ENCODE measurements around the gene IL17REL.
A peak's percentile ranks its signal among the peaks of the same experiment; 100 is the strongest.

Gene IL17REL

DNA sequence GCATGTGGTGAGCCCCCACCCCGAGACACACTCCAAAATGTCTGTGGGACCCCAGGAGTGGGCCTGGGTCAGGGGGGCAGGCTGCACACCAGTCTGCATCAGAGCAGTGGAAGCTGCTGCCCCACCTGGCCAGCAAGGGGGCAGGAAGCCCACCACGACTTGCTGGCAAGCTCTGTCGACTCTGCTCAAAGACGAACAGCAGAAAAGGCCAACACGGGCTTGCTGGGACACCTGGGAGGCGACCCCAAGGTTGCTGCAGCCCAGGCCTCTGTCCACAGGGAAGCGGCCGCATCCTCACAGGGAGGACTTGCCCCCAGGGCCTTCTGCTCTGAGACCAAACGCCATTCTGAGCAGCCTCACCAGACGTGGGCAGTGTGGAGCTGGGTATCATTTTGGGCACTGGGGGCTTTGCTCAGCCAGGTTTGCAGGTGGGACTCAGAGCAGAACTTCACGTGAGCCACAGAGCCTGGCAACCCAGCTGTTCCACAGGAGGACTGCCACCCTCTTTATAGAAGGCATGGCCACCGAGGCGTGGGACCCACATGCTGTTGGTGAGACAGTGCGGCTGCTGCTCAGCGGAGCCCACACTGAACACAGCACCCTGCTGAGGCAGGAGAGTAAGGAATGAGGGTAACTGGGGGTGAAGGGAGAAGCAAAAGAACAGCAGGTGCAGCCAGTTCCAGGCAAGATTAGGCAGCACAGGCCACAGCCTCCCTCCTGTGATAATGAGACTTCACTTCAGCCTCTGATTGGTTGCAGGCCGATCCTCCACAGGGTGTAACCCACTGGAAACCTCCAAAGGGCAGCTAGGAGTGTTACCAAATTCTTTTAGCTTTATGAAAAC lies 11.0 kb downstream of the IL17REL start:
- in situ Hi-C loops (cut with HindIII; ENCODE audit: low pct_unique_long_range_greater_than_20kb, low sequenced_read_pairs): no loop called here
- no peak for TF ChIP-seq JUND (IDR thresholded peaks at IDR 0.05; ENCODE audit: low read depth)
- DNase-seq (ENCODE audit: low read depth in 1 of 2, low spot score in 1 of 2): no peak

GRCh38 chr22:50000587-50001387 lies 11.8 kb downstream of the IL17REL start:
- no peak for TF ChIP-seq JUND (IDR thresholded peaks at IDR 0.05; ENCODE audit: low read depth)
- no peak for DNase-seq (ENCODE audit: low read depth in 1 of 2, low spot score in 1 of 2)
- in situ Hi-C loops (cut with HindIII; ENCODE audit: low pct_unique_long_range_greater_than_20kb, low sequenced_read_pairs): no loop called here

DNA sequence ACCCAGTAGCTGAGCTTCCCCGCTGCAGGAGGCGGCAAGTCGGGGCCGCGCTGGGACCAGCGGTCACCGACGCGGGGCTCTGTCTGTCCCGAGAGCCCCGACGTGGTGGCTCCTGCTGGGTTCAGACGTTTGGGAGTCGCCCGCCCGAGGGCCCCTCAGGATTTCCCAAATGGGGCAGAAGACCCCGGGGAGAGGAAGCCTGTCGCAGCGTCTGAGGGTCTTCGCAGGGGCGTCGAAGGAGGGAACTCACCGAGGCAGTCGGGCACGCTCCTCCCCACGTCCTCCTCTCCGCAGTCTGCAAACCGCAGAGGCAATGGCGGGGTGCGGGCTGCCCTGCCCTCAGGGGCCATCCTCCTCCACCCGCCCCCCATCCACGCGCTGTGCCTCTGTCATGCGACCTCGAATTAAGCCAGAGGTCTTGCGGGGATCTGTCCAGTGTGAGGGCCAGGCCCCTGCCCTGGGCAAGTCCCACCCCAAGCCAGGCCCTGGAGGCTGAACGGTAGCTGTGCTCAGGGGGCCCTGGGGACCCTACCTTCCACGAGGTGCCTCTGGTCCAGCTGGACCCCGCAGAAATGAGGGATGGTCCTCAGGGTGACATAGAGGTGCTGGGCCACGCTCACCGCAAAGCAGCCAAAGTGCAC lies 12.5 kb downstream of the IL17REL start:
- no peak for TF ChIP-seq JUND (IDR thresholded peaks at IDR 0.05; ENCODE audit: low read depth)
- in situ Hi-C loops (cut with HindIII; ENCODE audit: low pct_unique_long_range_greater_than_20kb, low sequenced_read_pairs): no loop called here
- DNase-seq (ENCODE audit: low read depth in 1 of 2, low spot score in 1 of 2): no peak

DNA sequence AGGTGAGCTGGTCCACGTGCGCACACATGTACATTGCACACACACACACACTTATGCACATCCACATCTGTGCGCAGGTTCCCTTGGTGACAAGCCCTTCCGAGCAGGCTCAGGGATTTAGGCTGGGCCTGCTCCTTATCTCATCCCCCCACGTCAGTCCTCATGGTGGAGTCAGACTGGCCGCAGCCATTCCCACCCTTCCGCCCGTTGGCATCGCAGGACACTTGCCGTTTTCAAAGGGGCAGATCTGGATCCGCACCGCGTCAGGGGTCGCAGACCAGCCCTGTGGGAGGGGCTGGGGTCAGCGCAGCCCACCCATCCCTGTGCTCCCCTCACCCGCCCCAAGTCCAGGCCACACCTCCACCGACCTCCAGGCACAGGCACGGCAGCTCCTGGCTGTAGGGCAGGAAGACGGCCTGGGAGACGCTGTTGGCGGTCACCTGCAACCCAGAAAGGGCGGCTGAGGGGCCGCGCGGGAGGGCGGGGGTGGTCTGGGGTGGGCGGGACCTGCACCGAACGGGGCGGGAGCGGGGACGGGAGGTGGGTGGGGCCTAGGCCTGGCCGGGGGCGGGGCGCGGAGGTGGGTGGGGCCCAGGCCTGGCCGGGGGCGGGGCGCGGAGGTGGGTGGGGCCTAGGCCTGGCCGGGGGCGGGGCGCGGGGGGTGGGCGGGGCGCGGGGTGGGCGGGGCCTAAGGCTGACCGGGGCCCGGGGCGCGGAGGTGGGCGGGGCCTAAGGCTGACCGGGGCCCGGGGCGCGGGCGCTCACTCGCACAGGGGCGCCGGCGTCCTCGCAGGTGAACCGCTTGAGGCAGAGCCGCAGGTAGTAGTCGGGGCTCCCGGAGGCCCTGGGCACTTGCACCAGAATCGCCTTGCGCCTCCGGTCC lies 13.3 kb downstream of the IL17REL start:
- no peak for DNase-seq (ENCODE audit: low read depth in 1 of 2, low spot score in 1 of 2)
- in situ Hi-C loops (cut with HindIII; ENCODE audit: low pct_unique_long_range_greater_than_20kb, low sequenced_read_pairs): no loop called here
- TF ChIP-seq JUND (IDR thresholded peaks at IDR 0.05; ENCODE audit: low read depth): no peak

DNA sequence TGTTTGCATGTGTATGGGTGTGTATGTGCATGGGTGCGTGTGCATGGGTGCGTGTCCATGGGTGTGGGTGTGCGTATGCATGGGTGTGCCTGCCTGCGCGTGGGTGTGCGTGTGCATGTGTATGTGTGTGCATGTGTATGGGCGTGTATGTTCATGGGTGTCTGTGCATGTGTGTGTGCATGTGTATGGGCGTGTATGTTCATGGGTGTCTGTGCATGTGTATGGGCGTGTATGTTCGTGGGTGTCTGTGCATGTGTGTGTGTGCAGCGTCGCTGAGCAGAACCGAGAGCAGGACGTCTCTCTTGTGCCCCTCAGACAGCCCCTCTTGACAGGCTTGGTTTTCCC lies 13.9 kb downstream of the IL17REL start:
- no peak for DNase-seq (ENCODE audit: low read depth in 1 of 2, low spot score in 1 of 2)
- in situ Hi-C loops (cut with HindIII; ENCODE audit: low pct_unique_long_range_greater_than_20kb, low sequenced_read_pairs): no loop called here
- no peak for TF ChIP-seq JUND (IDR thresholded peaks at IDR 0.05; ENCODE audit: low read depth)

- in situ Hi-C loops (cut with HindIII; ENCODE audit: low pct_unique_long_range_greater_than_20kb, low sequenced_read_pairs): no loop called here
- no peak for TF ChIP-seq JUND (IDR thresholded peaks at IDR 0.05; ENCODE audit: low read depth)
- no peak for DNase-seq (ENCODE audit: low read depth in 1 of 2, low spot score in 1 of 2)
Observed at GRCh38 chr22:49997932-49998717, 14.4 kb downstream of the IL17REL start.

- in situ Hi-C loops (cut with HindIII; ENCODE audit: low pct_unique_long_range_greater_than_20kb, low sequenced_read_pairs): no loop called here
- no peak for TF ChIP-seq JUND (IDR thresholded peaks at IDR 0.05; ENCODE audit: low read depth)
Observed at GRCh38 chr22:49997251-49997599, 15.3 kb downstream of the IL17REL start.

GRCh38 chr22:49996518-49997250 lies 15.9 kb downstream of the IL17REL start:
- DNase-seq (ENCODE audit: low read depth in 1 of 2, low spot score in 1 of 2): no peak
- in situ Hi-C loops (cut with HindIII; ENCODE audit: low pct_unique_long_range_greater_than_20kb, low sequenced_read_pairs): no loop called here
- TF ChIP-seq JUND (IDR thresholded peaks at IDR 0.05; ENCODE audit: low read depth): no peak

More at GRCh38 chr22:49997251-49997599, 15.3 kb downstream of the IL17REL start:
- peak; percentile 61 to 64 for DNase-seq (ENCODE audit: low read depth in 1 of 2, low spot score in 1 of 2)

DNA sequence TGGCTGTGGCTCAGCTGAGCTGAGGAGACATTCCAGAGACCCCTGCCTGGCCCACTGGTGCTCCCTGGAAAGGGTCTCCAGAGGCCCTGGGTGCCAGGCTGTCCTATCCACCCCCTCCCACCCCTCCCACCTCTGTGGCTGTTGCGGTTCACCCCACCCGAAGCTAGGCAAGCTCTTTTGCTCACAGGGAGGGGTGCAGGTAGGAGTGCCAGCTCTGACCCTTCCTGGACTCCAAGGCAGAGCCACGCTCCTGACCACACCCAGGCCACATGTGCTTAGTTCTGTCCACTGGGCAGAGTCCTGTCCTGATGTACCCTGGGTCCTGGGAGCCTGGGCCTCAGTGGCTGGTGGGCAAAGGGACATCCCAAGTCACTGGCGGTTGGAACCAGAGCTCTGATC lies 16.4 kb downstream of the IL17REL start:
- DNase-seq (ENCODE audit: low read depth in 1 of 2, low spot score in 1 of 2): no peak
- no peak for TF ChIP-seq JUND (IDR thresholded peaks at IDR 0.05; ENCODE audit: low read depth)
- in situ Hi-C loops (cut with HindIII; ENCODE audit: low pct_unique_long_range_greater_than_20kb, low sequenced_read_pairs): no loop called here

GRCh38 chr22:49995361-49996118 lies 17.0 kb downstream of the IL17REL start:
- no peak for TF ChIP-seq JUND (IDR thresholded peaks at IDR 0.05; ENCODE audit: low read depth)
- in situ Hi-C loops (cut with HindIII; ENCODE audit: low pct_unique_long_range_greater_than_20kb, low sequenced_read_pairs): no loop called here
- DNase-seq (ENCODE audit: low read depth in 1 of 2, low spot score in 1 of 2): no peak
